RWPE2 (cell line): ENCODE data around the gene ZER1.
A peak's percentile ranks its signal among the peaks of the same experiment; 100 is the strongest.

Experiments used
- ATAC-seq: fragments of 200-7000 bp; cut with Tn5 transposase; 3 replicates; pipeline ENCODE4 v1.9.1; 2021; ENCODE audit warnings: low read depth
- DNase-seq: peaks from one replicate; pipeline ENCODE4 v3.0.0-alpha.2; 2020; ENCODE audit warnings: low spot score
- H3K27ac ChIP-seq: fragments of 450-650 bp; 2 replicates; pipeline ENCODE4 v1.5.1; 2017; ENCODE audit warnings: mild to moderate bottlenecking; ENCODE audit not compliant: poor library complexity, severe bottlenecking
- H3K27me3 ChIP-seq: fragments of 250-450 bp; sonication (Bioruptor Pico); 2 replicates; pipeline ENCODE4 v1.5.1; 2021; ENCODE audit warnings: mild to moderate bottlenecking, moderate library complexity; ENCODE audit not compliant: insufficient read depth, poor library complexity, severe bottlenecking
- H3K36me3 ChIP-seq: fragments of 250-450 bp; sonication (Bioruptor Pico); 2 replicates; pipeline ENCODE4 v1.5.1; 2020; ENCODE audit warnings: low read depth, mild to moderate bottlenecking, moderate library complexity
- H3K4me1 ChIP-seq: fragments of 250-450 bp; sonication (Bioruptor Pico); 2 replicates; pipeline ENCODE4 v1.5.1; 2021; ENCODE audit warnings: mild to moderate bottlenecking, moderate library complexity; ENCODE audit not compliant: insufficient read depth, poor library complexity, severe bottlenecking
- H3K4me3 ChIP-seq: fragments of 250-450 bp; sonication (Bioruptor Pico); 2 replicates; pipeline ENCODE4 v1.5.1; 2021; ENCODE audit warnings: mild to moderate bottlenecking, moderate library complexity; ENCODE audit not compliant: severe bottlenecking
- H3K9me3 ChIP-seq: fragments of 250-450 bp; sonication (Bioruptor Pico); 2 replicates; pipeline ENCODE4 v1.5.1; 2021; ENCODE audit warnings: mild to moderate bottlenecking, moderate library complexity; ENCODE audit not compliant: severe bottlenecking
- CTCF ChIP-seq: fragments of 450-650 bp; IDR thresholded peaks from one replicate; pipeline ENCODE4 v1.5.1; 2017; ENCODE audit warnings: mild to moderate bottlenecking, moderate library complexity; ENCODE audit not compliant: poor library complexity, severe bottlenecking

The ZER1 gene

GRCh38 chr9:128723866-128724743 lies 47.6 kb downstream of the ZER1 start, which contains the start of gene ZDHHC12:
ZDHHC12 (minus strand) TSS chr9:128724127; CDS start chr9:128724093, 34 bp downstream.
- ATAC-seq (peak; percentile 95), DNase-seq (peak; percentile 100)
- H3K4me1 ChIP-seq: no peaks in the 10 kb centered on the region
- H3K27ac ChIP-seq: peak within 1 kb of the TSS; percentile 51
- H3K9me3 ChIP-seq: no peaks in the 10 kb centered on the region
- H3K27me3 ChIP-seq: no peaks in the 10 kb centered on the region
- H3K36me3 ChIP-seq: no peaks in the 10 kb centered on the region
- TF ChIP-seq CTCF: peak; percentile 9
- H3K4me3 ChIP-seq: peak within 1 kb of the TSS; percentile 56

GRCh38 chr9:128723352-128723865 lies 48.3 kb downstream of the ZER1 start:
- Histone ChIP-seq H3K36me3 (no peaks in the 10 kb centered on the region), H3K27ac (peak overlapping the region; percentile 51), H3K9me3 (no peaks in the 10 kb centered on the region), H3K4me1 (no peaks in the 10 kb centered on the region), H3K4me3 (peak overlapping the region; percentile 56), H3K27me3 (no peaks in the 10 kb centered on the region)
- DNase-seq: no peak
- TF ChIP-seq CTCF: no peak
- ATAC-seq: no peak

GRCh38 chr9:128722380-128723351 lies 49.1 kb downstream of the ZER1 start:
- H3K9me3 ChIP-seq: no peaks in the 10 kb centered on the region
- TF ChIP-seq CTCF: no peak
- H3K36me3 ChIP-seq: no peaks in the 10 kb centered on the region
- peak overlapping the region; percentile 56 for H3K4me3 ChIP-seq
- ATAC-seq: no peak
- no peaks in the 10 kb centered on the region for H3K4me1 ChIP-seq
- DNase-seq: no peak
- H3K27me3 ChIP-seq: no peaks in the 10 kb centered on the region
- H3K27ac ChIP-seq: peak overlapping the region; percentile 51

GRCh38 chr9:128721487-128722010 lies 50.2 kb downstream of the ZER1 start:
- no peak for ATAC-seq
- Histone ChIP-seq H3K27ac (no peak overlapping the region), H3K4me3 (no peak overlapping the region), H3K4me1 (no peaks in the 10 kb centered on the region), H3K27me3 (no peaks in the 10 kb centered on the region), H3K9me3 (no peaks in the 10 kb centered on the region), H3K36me3 (no peaks in the 10 kb centered on the region; the same call in 1 of the 2 replicates)
- TF ChIP-seq CTCF: no peak
- no peak for DNase-seq
